CD4-positive, CD25-positive, alpha-beta regulatory T cell (primary cell): ENCODE measurements around the gene COL4A3. TPM values are rescaled to one million over a fixed set of nuclear protein-coding genes. Genes with fewer than 3 reads are reported as not detected.

ENCODE experiments used
- ATAC-seq, 2 donors: fragments of 150-1000 bp; cut with Tn5 transposase; one replicate each; pipeline ENCODE4 v1.10.0; 2021; ENCODE audit warnings: low read depth in 2 of 2, moderate number of reproducible peaks in 2 of 2, moderate library complexity in 1 of 2
- DNase-seq, 3 donors: peaks; one replicate each; pipeline versions ENCODE4 v3.0.0 to v3.0.0-alpha.2; 2012 to 2022; ENCODE audit warnings: mixed read lengths in 1 of 3
- H3K27ac ChIP-seq: one replicate; pipeline ENCODE4 v1.7.0; 2013; ENCODE audit warnings: mild to moderate bottlenecking, low read length; ENCODE audit not compliant: insufficient read depth, poor library complexity, severe bottlenecking
- H3K27me3 ChIP-seq: one replicate; pipeline ENCODE4 v1.7.0; 2013; ENCODE audit warnings: low read length; ENCODE audit not compliant: control insufficient read depth, insufficient read depth
- H3K36me3 ChIP-seq: one replicate; pipeline ENCODE4 v1.7.0; 2013; ENCODE audit warnings: mild to moderate bottlenecking, low read length, moderate library complexity; ENCODE audit not compliant: control insufficient read depth, insufficient read depth
- H3K4me1 ChIP-seq: 2 replicates; pipeline ENCODE4 v1.7.0; 2013; ENCODE audit warnings: mild to moderate bottlenecking, low read length; ENCODE audit not compliant: insufficient read depth, control insufficient read depth, poor library complexity, severe bottlenecking
- H3K4me3 ChIP-seq: one replicate; pipeline ENCODE4 v1.7.0; 2013; ENCODE audit warnings: low read depth, mild to moderate bottlenecking, low read length, moderate library complexity
- H3K9me3 ChIP-seq, 2 experiments: 1 replicate in 1 of 2; 2 replicates in 1 of 2; pipeline ENCODE4 v1.7.0; 2013; ENCODE audit warnings: low read length in 2 of 2, mild to moderate bottlenecking in 1 of 2, moderate library complexity in 1 of 2; ENCODE audit not compliant: control insufficient read depth in 2 of 2
- H3K27ac Mint-ChIP-seq, 3 donors: one replicate each; pipeline ENCODE4 v1.8.0; 2020 to 2022; ENCODE audit warnings: mild to moderate bottlenecking in 3 of 3, mixed read lengths in 3 of 3, moderate library complexity in 2 of 3
- H3K27me3 Mint-ChIP-seq: one replicate; pipeline ENCODE4 v1.8.0; 2022; ENCODE audit warnings: mild to moderate bottlenecking, mixed read lengths
- H3K36me3 Mint-ChIP-seq: one replicate; pipeline ENCODE4 v1.8.0; 2020; ENCODE audit warnings: mixed read lengths
- H3K4me1 Mint-ChIP-seq, 4 donors: one replicate each; pipeline ENCODE4 v1.8.0; 2020 to 2022; ENCODE audit warnings: mixed read lengths in 4 of 4, mild to moderate bottlenecking in 1 of 4
- H3K4me3 Mint-ChIP-seq, 4 donors: one replicate each; pipeline ENCODE4 v1.8.0; 2020 to 2022; ENCODE audit warnings: mild to moderate bottlenecking in 4 of 4, mixed read lengths in 4 of 4, moderate library complexity in 3 of 4
- H3K9me3 Mint-ChIP-seq, 7 donors: one replicate each; pipeline ENCODE4 v1.8.0; 2020 to 2022; ENCODE audit warnings: mixed read lengths in 7 of 7, mild to moderate bottlenecking in 3 of 7, moderate library complexity in 2 of 7
- polyA plus RNA-seq, 4 donors: library from polyadenylated mRNA; unstranded; fragments of 300-500 nt; fragmentation: Illumina TruSeq; gene quantifications; one replicate each; pipeline ENCODE4 v1.2.3, GENCODE V29; 2021
- total RNA-seq: library from RNA; stranded (reverse); gene quantifications from one replicate; pipeline ENCODE4 v1.2.3, GENCODE V29; 2022

The COL4A3 gene
- total and polyA plus RNA-seq, 5 donors from 2014 or later: not detected

DNA sequence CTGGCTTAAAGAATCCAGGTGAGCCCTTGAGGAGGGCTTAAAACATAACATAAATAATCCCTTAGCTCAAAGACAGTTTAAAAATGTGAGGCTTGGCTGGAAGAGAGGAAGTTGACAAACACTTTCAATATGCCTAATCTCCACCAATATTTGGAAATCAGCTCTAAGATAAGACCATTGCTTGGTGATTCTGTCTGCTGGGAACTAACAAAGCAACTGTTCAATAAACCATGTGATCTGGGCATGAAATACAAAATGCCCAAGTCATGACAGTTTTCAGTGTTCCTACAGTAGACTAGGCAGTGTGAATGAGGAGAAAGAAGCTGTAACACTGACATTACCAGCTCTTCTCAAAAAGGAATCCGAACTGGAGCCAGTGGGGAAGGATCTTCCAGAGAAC, 171.3 kb downstream of the COL4A3 start:
- Mint-ChIP-seq H3K27ac (no peak overlapping the region), H3K4me1 (peaks cover 0 to 31% (median 8%) of the 10 kb centered on the region in 4 donors)

DNA sequence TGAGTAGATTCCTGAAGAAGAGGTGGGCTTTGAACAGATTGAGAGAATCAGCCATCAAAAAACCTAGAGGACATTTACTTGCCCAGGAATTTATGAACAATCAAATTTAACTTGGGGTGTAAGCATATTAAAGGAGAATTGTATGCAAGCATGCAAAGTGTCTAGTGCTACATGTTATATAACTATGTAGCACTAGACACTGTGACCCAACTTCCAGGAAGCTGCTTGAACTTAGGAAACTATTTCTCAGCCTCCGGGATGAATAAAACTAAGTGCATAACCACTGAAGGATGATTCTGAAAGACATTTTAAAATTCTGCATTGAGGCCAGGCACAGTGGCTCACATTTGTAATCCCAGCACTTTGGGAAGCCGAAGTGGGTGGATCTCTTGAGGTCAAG, 173.0 kb downstream of the COL4A3 start:
- Mint-ChIP-seq H3K27ac (no peak overlapping the region), H3K9me3 (no peaks in the 10 kb centered on the region), H3K36me3 (peaks cover 54% of the 10 kb centered on the region), H3K4me1 (peaks cover 0 to 20% (median 5%) of the 10 kb centered on the region in 4 donors), H3K27me3 (no peaks in the 10 kb centered on the region), H3K4me3 (no peak overlapping the region)
- H3K4me3 ChIP-seq: no peak overlapping the region
- no peaks in the 10 kb centered on the region for H3K27me3 ChIP-seq
- no peaks in the 10 kb centered on the region for H3K9me3 ChIP-seq
- no peak for ATAC-seq
- H3K36me3 ChIP-seq: peaks cover 46% of the 10 kb centered on the region
- no peak overlapping the region for H3K27ac ChIP-seq
- no peaks in the 10 kb centered on the region for H3K4me1 ChIP-seq
- no peak for DNase-seq

More for the DNA sequence above, 171.3 kb downstream of the COL4A3 start:
- H3K36me3 ChIP-seq: peaks cover 45% of the 10 kb centered on the region
- Mint-ChIP-seq H3K27me3 (no peaks in the 10 kb centered on the region), H3K9me3 (no peaks in the 10 kb centered on the region), H3K4me3 (no peak overlapping the region), H3K36me3 (peaks cover 59% of the 10 kb centered on the region)
- H3K4me1 ChIP-seq: no peaks in the 10 kb centered on the region
- no peaks in the 10 kb centered on the region for H3K27me3 ChIP-seq
- DNase-seq (no peak), ATAC-seq (no peak)
- no peaks in the 10 kb centered on the region for H3K9me3 ChIP-seq
- no peak overlapping the region for H3K27ac ChIP-seq
- H3K4me3 ChIP-seq: no peak overlapping the region

DNA sequence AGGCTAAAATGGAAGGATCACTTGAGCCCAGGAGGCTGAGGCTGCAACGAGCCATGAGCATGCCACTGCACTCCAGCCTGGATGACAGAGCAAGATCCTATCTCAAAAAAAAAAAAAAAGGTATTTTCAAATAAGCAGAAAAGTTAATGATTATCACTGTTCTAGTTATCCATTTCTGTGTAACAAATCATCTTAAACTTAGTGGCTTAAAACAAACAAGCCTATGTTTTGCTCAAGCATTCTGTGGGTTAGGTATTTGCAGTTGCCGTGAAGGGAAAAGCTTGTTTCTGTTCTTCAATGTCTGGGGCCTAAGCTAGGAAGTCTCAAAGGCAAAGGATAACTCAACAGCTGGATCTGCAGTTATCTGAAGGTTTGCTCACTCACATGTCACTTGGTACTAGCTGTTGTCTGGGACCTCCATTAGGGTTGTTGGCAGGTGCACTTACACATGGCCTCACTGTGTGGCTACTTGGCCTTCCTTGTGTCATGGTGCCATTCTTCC, 174.7 kb downstream of the COL4A3 start:
- Mint-ChIP-seq H3K9me3 (no peaks in the 10 kb centered on the region), H3K4me3 (no peak overlapping the region), H3K27me3 (no peaks in the 10 kb centered on the region), H3K36me3 (peaks cover 45% of the 10 kb centered on the region), H3K27ac (peak overlapping the region in 1 of 3 donors; percentile 13), H3K4me1 (peaks cover 0 to 16% (median 7%) of the 10 kb centered on the region in 4 donors)
- ATAC-seq (no peak), DNase-seq (no peak)
- no peaks in the 10 kb centered on the region for H3K9me3 ChIP-seq
- H3K36me3 ChIP-seq: peaks cover 41% of the 10 kb centered on the region
- H3K27ac ChIP-seq: no peak overlapping the region
- no peaks in the 10 kb centered on the region for H3K4me1 ChIP-seq
- H3K27me3 ChIP-seq: no peaks in the 10 kb centered on the region
- no peak overlapping the region for H3K4me3 ChIP-seq

DNA sequence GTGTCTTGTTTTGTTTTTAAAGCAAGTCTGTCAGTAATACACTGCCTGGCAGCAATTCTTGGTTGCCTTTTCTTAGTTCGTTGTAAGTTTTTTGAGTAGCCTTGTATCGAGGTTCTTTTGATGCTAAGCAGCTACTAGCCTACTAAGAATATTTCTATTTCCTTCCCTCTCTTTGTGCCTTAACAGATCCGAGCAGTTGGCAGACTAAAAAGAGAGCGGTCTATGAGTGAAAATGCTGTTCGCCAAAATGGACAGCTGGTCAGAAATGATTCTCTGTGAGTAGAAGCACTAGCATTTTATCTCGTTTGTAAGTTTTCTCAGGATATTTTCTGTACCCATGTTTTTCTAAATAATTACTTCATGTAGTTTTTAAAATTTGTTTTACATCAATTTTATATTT, 175.7 kb downstream of the COL4A3 start:
- ATAC-seq (no peak), DNase-seq (no peak)
- Mint-ChIP-seq H3K9me3 (no peaks in the 10 kb centered on the region), H3K36me3 (peaks cover 36% of the 10 kb centered on the region), H3K4me3 (no peak overlapping the region), H3K27ac (no peak overlapping the region), H3K27me3 (no peaks in the 10 kb centered on the region), H3K4me1 (peaks cover 0 to 16% (median 7%) of the 10 kb centered on the region in 4 donors)
- Histone ChIP-seq H3K9me3 (no peaks in the 10 kb centered on the region), H3K36me3 (peaks cover 38% of the 10 kb centered on the region), H3K4me3 (no peak overlapping the region), H3K27me3 (no peaks in the 10 kb centered on the region), H3K4me1 (no peaks in the 10 kb centered on the region), H3K27ac (no peak overlapping the region)

DNA sequence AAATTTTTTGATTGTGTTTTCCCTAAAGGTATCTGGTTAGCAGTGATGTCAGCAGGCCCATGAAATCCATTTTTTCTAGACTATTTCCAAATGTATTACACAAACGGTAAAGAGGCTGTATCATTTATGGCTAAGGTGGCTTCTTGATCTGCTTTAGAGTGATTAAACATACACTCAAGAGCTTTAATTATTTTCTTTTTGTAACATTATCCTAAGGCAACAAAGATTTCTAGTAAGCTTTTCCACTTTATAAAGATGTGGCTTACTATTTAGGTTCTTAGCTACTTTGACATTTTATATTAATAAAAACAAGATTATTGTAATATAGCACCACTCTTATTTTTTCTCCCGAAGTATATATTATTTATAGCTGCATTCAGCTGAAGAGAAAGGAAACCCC, 177.1 kb downstream of the COL4A3 start:
- Mint-ChIP-seq H3K36me3 (peaks cover 32% of the 10 kb centered on the region), H3K4me3 (no peak overlapping the region), H3K27ac (no peak overlapping the region), H3K4me1 (peaks cover 0 to 16% (median 5%) of the 10 kb centered on the region in 4 donors), H3K27me3 (no peaks in the 10 kb centered on the region), H3K9me3 (no peaks in the 10 kb centered on the region)
- no peak for ATAC-seq
- H3K9me3 ChIP-seq: no peaks in the 10 kb centered on the region
- H3K4me3 ChIP-seq: no peak overlapping the region
- H3K27ac ChIP-seq: no peak overlapping the region
- peaks cover 41% of the 10 kb centered on the region for H3K36me3 ChIP-seq
- no peak for DNase-seq
- H3K4me1 ChIP-seq: no peaks in the 10 kb centered on the region
- H3K27me3 ChIP-seq: no peaks in the 10 kb centered on the region

DNA sequence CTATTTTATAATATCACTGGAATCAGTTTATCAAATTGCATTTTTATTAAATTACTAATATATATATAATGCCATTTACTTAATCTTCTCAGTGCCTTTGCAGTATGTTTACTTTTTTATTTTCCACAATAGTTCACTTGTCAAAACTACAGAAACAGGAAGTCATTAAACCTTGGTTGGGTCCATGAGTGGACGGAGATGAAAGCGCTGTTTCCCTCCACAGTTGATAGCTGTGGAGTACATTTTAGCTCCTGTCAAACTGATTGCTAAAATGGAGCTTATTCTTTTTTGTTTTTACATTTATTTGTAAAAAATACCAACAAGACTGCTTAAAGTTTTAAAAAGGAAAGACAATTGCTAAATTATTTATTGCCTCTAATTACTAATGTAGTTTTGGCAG, 179.8 kb downstream of the COL4A3 start:
- ATAC-seq (no peak), DNase-seq (no peak)
- Histone ChIP-seq H3K27me3 (no peaks in the 10 kb centered on the region), H3K9me3 (no peaks in the 10 kb centered on the region), H3K4me1 (no peaks in the 10 kb centered on the region), H3K27ac (no peak overlapping the region), H3K36me3 (peaks cover 46% of the 10 kb centered on the region), H3K4me3 (no peak overlapping the region)
- H3K4me1 Mint-ChIP-seq: peaks cover 0 to 17% (median 6%) of the 10 kb centered on the region in 4 donors
- H3K9me3 Mint-ChIP-seq: no peaks in the 10 kb centered on the region
- no peak overlapping the region for H3K27ac Mint-ChIP-seq
- H3K27me3 Mint-ChIP-seq: no peaks in the 10 kb centered on the region
- peaks cover 36% of the 10 kb centered on the region for H3K36me3 Mint-ChIP-seq
- no peak overlapping the region for H3K4me3 Mint-ChIP-seq

DNA sequence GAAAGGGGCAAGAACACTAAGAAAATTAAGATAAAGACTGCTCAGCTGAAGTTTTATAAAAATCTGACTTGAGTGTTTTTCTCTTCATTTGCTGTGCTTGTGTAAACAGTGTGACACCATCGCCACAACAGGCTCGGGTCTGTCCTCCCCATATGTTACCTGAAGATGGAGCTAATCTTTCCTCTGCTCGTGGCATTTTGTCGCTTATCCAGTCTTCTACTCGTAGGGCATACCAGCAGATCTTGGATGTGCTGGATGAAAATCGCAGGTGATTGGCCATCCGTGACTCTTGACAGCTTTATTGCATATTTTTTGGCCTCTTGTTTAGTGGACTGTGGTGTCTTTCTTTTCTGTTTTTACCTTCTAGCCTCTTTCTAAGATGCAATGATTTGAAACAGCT, 182.7 kb downstream of the COL4A3 start:
- ATAC-seq (no peak), DNase-seq (no peak)
- H3K27ac Mint-ChIP-seq: no peak overlapping the region
- no peaks in the 10 kb centered on the region for H3K9me3 Mint-ChIP-seq
- no peak overlapping the region for H3K27ac ChIP-seq
- H3K4me3 Mint-ChIP-seq: no peak overlapping the region
- H3K9me3 ChIP-seq: no peaks in the 10 kb centered on the region
- peaks cover 32% of the 10 kb centered on the region for H3K36me3 ChIP-seq
- H3K4me1 ChIP-seq: no peaks in the 10 kb centered on the region
- no peaks in the 10 kb centered on the region for H3K27me3 Mint-ChIP-seq
- no peak overlapping the region for H3K4me3 ChIP-seq
- H3K27me3 ChIP-seq: no peaks in the 10 kb centered on the region
- H3K4me1 Mint-ChIP-seq: peaks cover 5 to 25% (median 13%) of the 10 kb centered on the region in 4 donors
- H3K36me3 Mint-ChIP-seq: peaks cover 30% of the 10 kb centered on the region

DNA sequence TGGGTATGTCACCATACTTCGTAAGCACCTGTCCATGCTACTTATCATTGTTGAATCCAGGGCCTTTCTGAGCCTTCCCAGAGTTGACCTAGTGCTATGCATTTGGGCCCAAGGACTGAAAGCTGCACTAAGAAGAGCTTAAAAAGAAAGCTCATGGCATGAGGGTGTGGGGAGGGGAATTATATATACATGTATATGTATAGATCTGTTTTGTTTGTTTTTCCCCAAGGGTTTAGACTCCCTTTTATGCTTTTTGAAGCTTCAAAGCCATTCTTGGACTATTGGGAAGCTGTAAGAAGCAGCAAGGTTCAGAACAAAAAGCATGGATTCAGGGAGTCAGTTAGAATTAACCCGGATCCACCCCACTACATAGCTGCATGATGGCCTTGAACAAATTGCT, 183.9 kb downstream of the COL4A3 start:
- H3K27me3 ChIP-seq: no peaks in the 10 kb centered on the region
- ATAC-seq: no peak
- no peak for DNase-seq
- Mint-ChIP-seq H3K27me3 (no peaks in the 10 kb centered on the region), H3K4me1 (peaks cover 9 to 19% (median 14%) of the 10 kb centered on the region in 4 donors), H3K27ac (no peak overlapping the region), H3K9me3 (no peaks in the 10 kb centered on the region), H3K36me3 (peaks cover 28% of the 10 kb centered on the region), H3K4me3 (no peak overlapping the region)
- no peak overlapping the region for H3K27ac ChIP-seq
- H3K4me1 ChIP-seq: no peaks in the 10 kb centered on the region
- H3K9me3 ChIP-seq: no peaks in the 10 kb centered on the region
- H3K4me3 ChIP-seq: no peak overlapping the region
- H3K36me3 ChIP-seq: peaks cover 25% of the 10 kb centered on the region
